ENCODE results near the gene SYP.

DNA sequence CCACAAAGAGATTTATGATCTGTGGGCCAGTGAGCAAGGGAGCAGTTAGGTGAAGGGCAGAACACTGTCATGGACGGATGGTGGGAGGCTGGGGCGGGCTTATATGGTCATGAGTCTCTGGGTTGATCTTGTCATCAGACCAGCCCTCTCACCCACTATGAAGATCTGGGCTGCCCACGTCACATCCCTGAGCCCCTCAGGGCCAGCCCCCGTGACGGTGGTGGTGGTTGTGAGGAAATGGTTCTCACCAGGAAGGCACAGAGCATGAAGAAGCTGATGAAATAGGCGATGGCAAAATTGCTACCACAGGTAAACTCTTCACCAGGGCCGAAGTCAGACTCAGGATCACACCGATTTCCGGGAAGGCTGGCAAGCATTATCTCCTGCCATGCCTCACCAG lies 11.1 kb upstream of the SYP start:
- TF ChIP-seq, protein P1, sequence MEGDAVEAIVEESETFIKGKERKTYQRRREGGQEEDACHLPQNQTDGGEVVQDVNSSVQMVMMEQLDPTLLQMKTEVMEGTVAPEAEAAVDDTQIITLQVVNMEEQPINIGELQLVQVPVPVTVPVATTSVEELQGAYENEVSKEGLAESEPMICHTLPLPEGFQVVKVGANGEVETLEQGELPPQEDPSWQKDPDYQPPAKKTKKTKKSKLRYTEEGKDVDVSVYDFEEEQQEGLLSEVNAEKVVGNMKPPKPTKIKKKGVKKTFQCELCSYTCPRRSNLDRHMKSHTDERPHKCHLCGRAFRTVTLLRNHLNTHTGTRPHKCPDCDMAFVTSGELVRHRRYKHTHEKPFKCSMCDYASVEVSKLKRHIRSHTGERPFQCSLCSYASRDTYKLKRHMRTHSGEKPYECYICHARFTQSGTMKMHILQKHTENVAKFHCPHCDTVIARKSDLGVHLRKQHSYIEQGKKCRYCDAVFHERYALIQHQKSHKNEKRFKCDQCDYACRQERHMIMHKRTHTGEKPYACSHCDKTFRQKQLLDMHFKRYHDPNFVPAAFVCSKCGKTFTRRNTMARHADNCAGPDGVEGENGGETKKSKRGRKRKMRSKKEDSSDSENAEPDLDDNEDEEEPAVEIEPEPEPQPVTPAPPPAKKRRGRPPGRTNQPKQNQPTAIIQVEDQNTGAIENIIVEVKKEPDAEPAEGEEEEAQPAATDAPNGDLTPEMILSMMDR (IDR thresholded peaks at IDR 0.05; ENCODE audit: insufficient read depth, low read length, poor library complexity, severe bottlenecking), result no peak
- no peak for TF ChIP-seq EZH2phosphoT487 (conservative IDR thresholded peaks at IDR 0.05; ENCODE audit: low read length)

Data from SU-DHL-6 (cell line).